GM18526 (cell line): ENCODE data around the gene PRPF6.

Experiments
- POLR2A ChIP-seq: IDR thresholded peaks from 3 replicates; pipeline ENCODE4 v1.6.1; 2011; ENCODE audit not compliant: insufficient read length; ENCODE audit errors: extremely low read depth

The PRPF6 gene

DNA sequence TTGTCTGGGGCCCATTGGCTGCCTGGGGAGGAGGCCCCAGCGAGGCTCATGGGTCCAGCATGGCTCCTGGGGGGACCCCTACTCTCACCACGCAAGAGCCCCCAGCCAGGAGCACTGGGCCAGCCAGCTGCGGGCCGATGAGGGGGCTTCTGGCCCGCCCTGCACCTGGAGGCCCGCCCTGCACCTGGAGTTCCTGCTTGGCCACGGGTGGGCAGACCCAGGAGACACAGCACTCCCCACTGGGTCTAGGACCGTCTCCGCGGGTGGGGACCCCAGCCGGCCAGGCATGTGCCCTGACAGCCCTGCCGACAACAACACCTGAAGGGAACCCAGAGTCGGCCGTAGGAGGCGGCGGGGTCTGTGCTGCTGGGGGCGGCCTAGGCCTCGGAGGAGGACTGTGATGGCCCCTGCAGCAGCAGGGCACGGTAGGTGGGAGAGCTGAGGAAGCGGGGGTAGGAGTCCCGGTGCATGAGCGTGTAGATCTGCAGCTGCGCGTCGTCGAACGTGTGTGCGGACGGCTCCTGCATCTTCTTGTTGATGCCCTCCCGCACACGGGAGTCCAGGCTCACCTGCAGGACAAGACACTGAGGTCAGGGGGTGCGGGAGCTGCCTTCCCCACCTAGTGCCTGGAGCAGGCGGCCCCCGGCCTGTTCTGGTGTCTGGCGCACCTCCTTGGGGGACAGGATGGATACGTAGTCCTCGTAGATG, 92.7 kb downstream of the PRPF6 start:
- TF ChIP-seq POLR2A = no peak

DNA sequence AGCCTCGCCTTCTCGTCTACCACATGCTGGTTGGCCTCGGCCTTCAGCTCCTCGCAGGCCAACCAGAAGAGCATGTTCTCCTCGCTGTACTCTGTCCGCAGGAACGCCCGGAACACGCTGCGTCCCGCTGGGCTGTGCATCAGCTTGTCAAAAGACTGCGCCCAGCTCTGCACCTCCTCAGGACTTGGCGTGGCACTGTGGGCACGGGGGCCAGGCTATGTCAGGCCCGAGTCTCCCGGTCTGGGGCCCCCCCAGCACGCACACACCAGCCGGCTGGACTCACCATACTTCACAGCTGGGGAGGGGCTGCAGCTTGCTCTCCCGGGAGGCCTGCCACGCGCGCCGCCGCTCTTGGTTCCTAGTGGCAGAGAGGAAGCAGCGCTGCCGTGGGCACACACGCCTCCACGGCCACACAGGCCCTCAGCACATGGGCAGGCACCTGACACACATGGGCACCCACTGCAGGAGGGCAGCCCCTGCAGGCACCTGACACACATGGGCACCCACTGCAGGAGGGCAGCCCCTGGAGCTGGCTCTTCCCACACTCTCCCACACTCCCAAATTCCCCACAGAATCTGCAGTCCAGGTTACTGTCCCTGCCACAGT, 93.4 kb downstream of the PRPF6 start:
- TF ChIP-seq POLR2A = no peak

DNA sequence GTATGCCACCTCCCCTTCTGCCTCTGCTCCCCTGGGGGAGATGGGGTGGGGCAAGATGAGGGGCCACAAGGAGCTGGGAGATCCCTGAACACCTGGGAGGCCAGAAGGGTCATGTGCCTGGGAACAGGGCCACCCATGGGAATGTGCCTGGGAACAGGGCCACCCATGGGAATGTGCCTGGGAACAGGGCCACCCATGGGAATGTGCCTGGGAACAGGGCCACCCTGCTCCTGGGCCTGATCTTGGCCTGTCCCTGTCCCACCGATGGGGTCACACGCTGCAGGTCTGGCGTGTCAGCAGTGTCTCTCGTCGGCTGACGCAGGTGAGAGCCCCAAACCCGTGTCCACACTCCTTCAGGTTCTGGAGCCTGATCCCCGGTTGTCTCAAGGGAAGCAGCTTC, 94.0 kb downstream of the PRPF6 start:
- TF ChIP-seq POLR2A = no peak

DNA sequence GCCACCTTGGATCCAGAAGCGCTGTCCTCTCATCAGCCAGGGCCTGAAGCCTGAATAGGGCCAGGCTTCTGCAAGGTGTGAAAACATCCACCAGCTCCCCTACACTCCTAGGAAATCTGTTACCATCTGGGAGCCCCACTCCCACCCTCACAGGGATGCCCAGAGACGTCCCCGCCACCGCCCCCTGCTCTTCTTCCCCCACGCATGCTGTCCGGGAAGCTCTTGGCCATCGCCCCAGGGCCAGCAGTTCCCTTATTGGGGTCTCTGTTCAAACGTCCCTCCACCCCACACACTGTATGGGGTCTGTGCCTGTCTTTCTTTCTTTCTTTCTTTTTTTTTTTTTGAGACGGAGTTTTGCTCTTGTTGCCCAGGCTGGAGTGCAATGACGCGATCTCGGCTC, 94.6 kb downstream of the PRPF6 start:
- no peak for TF ChIP-seq POLR2A

DNA sequence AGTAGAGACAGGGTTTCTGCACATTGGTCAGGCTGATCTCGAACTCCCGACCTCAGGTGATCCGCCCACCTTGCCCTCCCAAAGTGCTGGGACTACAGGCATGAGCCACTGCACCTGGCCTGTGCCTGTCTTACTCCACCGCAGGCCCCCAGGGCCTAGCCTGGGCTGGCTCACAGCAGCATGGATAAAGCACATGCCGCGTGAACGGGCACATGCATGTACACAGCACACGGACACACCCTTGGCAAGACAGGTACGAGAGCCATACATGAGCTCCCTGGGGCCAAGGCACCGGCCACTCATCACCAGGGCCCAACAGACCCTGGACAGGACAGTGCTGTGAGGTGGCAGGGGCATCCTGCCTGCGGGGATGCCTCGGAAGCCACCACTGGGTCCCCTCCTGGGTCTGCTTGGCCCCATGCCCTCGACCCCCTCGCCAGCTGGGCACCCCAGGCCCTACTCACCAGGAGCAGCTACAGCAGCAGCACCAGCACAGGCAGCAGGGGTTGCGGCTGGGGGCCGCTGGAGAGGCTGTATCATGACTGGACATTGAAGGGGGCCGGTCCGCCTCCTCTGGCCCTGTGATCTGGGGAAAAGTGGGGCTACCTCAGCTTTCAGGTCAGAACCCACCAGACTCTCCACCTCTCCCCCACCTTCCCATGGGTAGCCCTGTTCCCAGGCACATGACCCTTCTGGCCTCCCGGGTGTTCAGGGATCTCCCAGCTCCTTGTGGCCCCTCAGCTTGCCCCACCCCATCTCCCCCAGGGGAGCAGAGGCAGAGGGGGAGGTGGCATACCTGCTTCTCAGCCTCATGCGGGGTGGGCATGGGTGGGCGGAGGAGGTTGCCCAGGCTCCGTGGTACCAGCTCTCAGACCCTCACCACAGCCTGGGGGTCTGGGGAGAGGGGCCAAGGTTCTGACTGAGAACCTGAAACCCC, 95.4 kb downstream of the PRPF6 start:
- TF ChIP-seq POLR2A = no peak

DNA sequence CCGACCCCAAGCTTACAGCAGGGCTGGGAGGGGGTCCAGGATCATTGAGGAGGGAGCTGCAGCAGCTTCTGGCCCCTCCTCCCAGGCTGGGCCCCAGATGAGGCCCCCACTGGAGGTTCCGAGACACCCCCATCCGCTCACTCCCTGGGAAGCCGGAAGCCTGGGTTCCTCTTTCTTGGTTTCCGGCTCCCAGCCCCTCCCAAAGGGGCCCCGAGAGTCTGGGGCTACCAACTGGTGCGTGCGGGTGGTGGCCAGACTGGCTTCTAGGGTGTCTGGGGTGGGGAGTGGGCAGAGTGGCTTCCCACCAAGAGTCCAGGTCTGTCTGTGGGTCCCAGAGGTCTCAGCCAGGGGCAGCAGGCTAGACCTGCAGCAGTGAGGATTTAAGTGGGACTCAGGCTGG, 96.2 kb downstream of the PRPF6 start:
- no peak for TF ChIP-seq POLR2A

DNA sequence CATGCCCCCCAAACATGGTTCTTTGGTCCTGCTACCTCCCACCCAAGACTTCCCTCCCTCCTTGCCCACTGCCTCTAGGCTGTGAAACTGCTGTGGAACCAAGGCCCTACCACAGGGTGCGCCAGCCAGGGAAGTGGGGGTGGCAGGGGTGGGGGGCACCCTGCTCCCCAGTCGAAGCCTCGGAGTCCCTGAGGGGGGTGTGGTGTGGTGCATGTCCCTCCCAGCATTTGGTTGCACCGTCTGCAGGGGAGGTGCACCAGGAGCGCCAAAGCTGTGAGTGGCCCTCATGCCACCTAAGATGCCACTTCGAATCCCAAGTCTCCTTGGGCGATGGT, 96.6 kb downstream of the PRPF6 start:
- no peak for TF ChIP-seq POLR2A

DNA sequence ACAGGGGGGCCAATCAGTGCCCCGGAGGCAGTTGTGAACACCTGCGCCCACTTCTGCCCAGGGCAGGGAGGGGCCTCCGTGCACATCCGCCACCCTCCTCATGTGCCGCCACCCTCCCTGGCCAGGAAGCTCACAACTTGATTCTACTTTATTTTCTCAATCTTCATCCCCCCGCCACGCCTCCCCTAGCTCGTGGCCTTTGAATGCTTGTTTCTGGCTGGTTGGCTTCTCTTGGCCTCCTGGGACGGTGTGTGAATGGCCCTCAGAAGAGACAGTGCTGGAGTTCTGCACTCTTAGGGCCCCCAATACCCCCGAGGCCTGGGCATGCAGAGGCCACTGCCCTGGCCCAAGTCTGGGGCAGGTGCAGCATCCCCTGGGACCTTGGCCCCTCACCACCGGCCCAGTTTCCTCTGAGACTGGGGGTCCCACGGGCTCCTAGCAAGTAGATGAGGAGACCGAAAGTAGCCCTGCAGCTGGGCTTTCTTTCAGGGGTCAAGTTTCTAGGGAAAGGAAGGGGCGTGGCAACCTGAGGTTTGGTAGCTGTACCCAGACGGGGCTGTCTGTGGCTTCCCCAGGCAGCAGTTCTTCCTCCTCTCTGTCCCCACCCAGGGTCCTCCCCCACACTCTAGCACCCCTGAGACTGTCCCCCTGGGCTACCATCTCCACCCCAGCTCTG, 97.1 kb downstream of the PRPF6 start:
- peak; percentile 40 for TF ChIP-seq POLR2A

DNA sequence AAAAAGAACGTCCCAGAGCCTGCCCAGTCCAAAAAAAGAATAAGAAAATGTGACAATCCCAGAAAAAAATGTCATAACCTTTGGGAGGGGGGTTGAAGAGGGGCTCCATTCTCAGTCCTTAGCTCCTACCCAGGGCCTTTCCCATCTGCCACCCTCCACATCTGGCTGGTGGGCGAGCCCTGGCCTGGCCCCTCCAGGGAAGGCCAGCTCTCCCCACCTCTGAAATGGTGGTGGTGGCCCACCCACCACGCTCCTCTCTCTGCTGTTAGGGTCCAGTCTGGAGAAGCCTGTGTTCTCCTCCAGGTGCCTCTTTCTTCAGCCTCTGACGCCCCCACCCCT, 98.0 kb downstream of the PRPF6 start:
- TF ChIP-seq POLR2A = no peak

DNA sequence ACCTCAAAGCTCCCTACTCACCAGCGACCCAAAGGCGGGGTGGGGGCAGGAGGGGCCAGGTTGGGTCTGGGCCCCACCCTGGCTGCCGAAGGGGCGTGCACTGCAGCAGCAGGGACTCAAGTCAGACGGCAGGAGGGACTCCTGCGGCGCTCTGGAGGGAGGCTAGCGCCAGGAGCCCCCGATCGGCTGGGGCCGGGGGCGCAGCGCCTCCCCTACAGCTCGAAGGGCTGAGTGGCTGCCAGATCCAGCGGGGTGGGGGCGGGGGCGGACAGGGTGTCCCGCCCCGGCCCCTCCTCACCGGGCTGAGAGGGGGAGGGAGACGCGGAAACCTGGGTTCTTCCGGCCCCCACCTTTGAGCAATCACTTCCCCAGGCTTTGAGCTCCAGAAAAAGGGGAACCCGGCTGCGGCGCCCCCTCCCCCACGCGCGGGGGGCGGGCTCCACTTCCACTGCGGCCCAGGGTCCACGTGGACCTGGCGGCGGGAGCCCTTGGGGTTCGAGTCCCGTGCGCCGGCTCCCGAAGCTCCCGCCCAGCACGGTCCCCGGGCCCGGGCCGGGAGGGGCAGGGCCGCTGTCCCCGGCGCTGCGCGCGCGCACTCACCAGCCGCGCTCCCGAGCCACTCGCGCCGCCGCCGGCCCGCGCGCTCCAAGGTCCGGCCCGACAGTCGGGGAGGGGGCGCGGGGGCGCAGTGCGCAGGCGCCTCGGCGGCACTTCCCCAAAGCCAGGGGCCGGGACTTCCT, 98.5 kb downstream of the PRPF6 start, which contains the start of gene RGS19:
Gene RGS19, minus strand, starts transcription at position 246 of the 740 bp plus-strand sequence. CDS start 2,632 bp downstream, outside the sequence.
- TF ChIP-seq POLR2A = peak; percentile 43

DNA sequence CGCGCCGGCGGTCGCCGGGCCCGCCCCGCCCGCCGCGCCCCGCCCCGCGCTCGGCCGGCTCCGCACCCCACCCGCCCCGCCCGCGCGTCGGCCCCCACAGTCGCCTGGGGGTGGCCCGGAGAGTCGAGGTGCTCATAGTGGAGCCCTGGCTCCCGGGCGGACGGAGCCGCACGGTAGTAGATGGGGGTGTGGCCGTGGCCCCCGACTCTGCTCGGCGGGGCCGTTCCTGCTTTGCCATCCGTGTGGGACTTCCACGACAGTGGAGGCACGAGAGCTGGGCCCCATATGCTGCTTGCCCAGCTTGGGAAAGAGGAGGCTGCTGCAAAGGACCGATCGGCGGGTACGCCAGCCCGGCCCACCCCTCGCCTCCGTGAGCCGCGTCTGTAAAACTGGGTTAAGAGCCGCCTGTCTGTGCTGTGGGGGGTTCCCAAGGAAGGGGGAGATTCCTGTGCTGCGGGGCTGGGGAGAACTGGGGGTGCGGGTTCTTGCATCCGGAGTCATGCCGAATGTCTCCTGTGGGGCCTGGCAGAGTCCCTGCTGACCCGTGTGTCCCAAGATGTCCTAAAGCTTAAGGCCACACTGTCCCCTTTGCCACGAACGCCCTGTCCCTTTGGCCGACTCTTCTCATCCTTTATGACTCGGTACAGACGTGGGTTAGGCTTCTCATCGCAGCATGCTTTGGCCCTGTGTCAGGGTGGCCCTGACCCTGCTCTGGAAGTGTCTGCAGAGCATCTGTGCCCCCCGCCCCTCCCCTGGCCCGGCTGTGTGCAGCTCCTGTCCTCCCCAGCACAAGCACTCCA, 99.3 kb downstream of the PRPF6 start, which contains the start of gene OPRL1:
Gene OPRL1, plus strand, starts transcription at position 70 of the 800 bp plus-strand sequence. CDS start 12,639 bp downstream, outside the sequence.
- TF ChIP-seq POLR2A = peak; percentile 8

DNA sequence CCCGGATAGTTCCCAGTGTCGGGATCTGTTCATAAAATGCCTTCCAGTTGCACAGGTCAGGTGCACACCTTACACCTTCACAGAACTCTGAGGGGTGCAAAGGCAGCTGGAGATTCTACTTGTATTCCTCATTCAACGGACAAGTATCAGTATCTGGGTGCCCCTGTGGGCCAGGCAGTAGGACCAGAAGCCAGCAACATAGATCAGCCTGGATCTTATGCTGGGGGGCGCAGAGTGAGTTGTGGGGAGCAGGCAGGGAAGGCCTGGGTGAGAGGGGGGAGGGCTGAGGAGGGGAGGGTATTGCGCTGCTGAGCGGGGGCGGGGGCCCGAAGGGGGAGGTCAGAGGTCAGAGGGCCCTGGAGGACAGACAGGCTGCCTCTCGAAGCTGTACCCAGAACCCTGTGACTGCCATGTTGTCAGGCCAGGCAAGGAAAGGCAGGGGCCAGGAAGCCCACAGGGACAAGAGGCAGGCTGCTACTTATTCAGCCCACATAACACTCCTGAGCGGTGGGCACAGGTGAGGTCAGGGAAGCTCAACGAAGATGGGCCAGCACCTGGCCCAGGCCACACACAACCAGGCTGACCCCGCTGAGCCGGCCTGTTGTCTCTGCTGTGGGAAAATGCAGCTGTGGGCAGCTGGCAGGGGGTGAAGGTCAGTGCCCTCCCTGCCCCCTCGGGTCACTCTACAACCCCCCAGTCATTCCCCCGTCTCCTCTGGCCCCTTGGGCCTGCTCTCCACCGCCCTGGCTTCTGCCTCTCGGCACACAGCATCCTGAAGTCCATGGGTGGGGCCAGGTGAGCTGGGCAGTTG, 100.1 kb downstream of the PRPF6 start:
- TF ChIP-seq POLR2A = no peak

DNA sequence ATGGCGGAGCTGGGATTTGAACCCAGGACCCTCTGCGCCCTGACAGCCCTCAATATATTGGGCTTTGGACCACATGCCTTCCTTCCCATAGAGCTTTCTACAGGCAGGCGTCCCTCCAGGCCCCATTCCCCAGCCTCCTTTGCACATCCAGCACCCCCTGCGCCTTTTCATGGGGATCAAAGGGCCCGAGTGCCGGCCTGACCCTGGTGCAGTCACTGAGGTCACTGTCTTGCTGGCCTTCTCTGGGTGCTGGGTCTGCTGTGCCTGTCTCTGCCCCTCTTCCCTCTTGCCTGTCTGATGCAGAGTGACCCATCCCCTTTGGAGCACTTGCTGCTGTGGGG, 100.7 kb downstream of the PRPF6 start:
- no peak for TF ChIP-seq POLR2A

DNA sequence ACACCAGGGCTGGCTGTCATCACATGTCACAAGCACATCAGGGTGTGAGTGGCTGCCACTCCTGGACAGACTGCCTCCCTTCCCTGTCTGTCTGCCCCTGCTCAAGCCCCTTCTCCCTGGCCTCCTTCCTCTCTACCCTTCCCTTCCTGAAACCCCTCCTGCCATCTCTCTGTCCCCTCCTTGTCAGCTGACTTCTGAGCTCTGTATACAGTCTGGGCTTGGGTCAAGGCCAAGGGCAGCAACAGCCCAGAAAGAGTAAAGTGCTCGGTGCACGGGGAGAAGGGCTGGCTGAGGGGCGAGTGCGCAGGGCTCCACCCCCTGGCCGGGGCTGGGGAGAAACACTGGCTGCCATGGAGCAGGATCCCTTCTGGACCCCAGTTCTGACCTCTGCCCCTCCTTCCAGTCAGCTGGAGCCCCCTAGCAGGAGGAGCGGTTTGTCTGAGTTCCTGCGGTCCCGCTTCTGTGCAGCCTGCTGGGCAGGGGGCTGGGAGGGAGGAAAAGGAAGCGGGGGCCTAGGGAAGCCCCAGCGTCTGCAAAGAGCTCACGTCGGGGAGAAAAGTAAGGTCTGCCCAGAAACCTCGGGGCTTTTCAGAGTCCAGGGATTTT, 101.3 kb downstream of the PRPF6 start:
- TF ChIP-seq POLR2A = no peak
